SU-DHL-6 (cell line): Measurements from ENCODE around the gene GRIFIN.
"Not testable (repeated sequence)": the region's sequence is repeated elsewhere in the genome, so short reads cannot be mapped to it uniquely, and the experiment has no call there.

ENCODE experiments used
- H2AFZ ChIP-seq: fragments of 200-600 bp; sonication (generic); 2 replicates; pipeline ENCODE4 v1.6.1; 2014; ENCODE audit warnings: low read depth, mild to moderate bottlenecking, moderate library complexity, mixed read lengths, antibody characterized with exemption, low read length; ENCODE audit not compliant: severe bottlenecking
- H3F3A ChIP-seq: fragments of 200-600 bp; shearing (Covaris generic); 2 replicates; pipeline ENCODE4 v1.6.0; 2016; ENCODE audit warnings: antibody characterized with exemption, mild to moderate bottlenecking; ENCODE audit not compliant: insufficient read depth
- H3K27ac ChIP-seq: fragments of 200-600 bp; sonication (generic); 2 replicates; pipeline ENCODE4 v1.5.1; 2016; ENCODE audit warnings: low read depth, mild to moderate bottlenecking, low read length, moderate library complexity, mixed read lengths
- H3K27me3 ChIP-seq: fragments of 200-600 bp; sonication (generic), shearing (Covaris generic); 2 replicates; pipeline ENCODE4 v1.6.0; 2014; ENCODE audit warnings: mild to moderate bottlenecking, low read length
- H3K36me3 ChIP-seq: fragments of 200-600 bp; sonication (generic); 2 replicates; pipeline ENCODE4 v1.6.1; 2014; ENCODE audit warnings: mild to moderate bottlenecking, low read length, mixed read lengths
- H3K4me2 ChIP-seq: fragments of 300-600, 200-600 bp; shearing (Covaris generic), sonication (generic); 2 replicates; pipeline ENCODE4 v1.6.0; 2014; ENCODE audit warnings: low read length, low read depth, mild to moderate bottlenecking; ENCODE audit not compliant: poor library complexity, severe bottlenecking
- H3K4me3 ChIP-seq: fragments of 200-600 bp; sonication (generic); 2 replicates; pipeline ENCODE4 v1.5.1; 2014; ENCODE audit warnings: antibody characterized with exemption, low read length, mild to moderate bottlenecking, mixed read lengths; ENCODE audit not compliant: insufficient read depth, poor library complexity, severe bottlenecking
- H3K79me2 ChIP-seq: fragments of 200-600 bp; sonication (generic); 2 replicates; pipeline ENCODE4 v1.6.1; 2014; ENCODE audit warnings: mild to moderate bottlenecking, low read length, moderate library complexity; ENCODE audit not compliant: insufficient read depth
- H3K9ac ChIP-seq: fragments of 200-600 bp; sonication (generic); 2 replicates; pipeline ENCODE4 v1.7.0; 2014; ENCODE audit warnings: mild to moderate bottlenecking, low read length
- H3K9me2 ChIP-seq: fragments of 200-600 bp; sonication (generic); replicated peaks from 2 replicates; pipeline ENCODE4 v1.6.1; 2014; ENCODE audit warnings: low read length; ENCODE audit not compliant: insufficient read depth
- H3K9me3 ChIP-seq: fragments of 200-600 bp; sonication (generic); 2 replicates; pipeline ENCODE4 v1.6.1; 2014; ENCODE audit warnings: low read length, mixed read lengths; ENCODE audit not compliant: insufficient read depth
- H4K20me1 ChIP-seq: fragments of 200-600 bp; sonication (generic); 2 replicates; pipeline ENCODE4 v1.6.1; 2014; ENCODE audit warnings: low read depth, mild to moderate bottlenecking, antibody characterized with exemption, low read length, moderate library complexity, mixed read lengths
- EZH2phosphoT487 ChIP-seq: fragments of 200-600 bp; sonication (generic), shearing (Covaris generic); conservative IDR thresholded peaks from 2 replicates; pipeline ENCODE4 v1.6.1; 2018; ENCODE audit warnings: mild to moderate bottlenecking, antibody characterized with exemption, low read length, moderate library complexity, mixed read lengths
- TF ChIP-seq, protein P1 (sequence below): fragments of 200-600 bp; sonication (generic); IDR thresholded peaks from one replicate; pipeline ENCODE4 v1.5.1; 2017; ENCODE audit warnings: antibody characterized with exemption, mild to moderate bottlenecking, low read length, moderate library complexity; ENCODE audit not compliant: insufficient read depth, poor library complexity, severe bottlenecking

GRIFIN gene

GRCh38 chr7:2460641-2461040 lies 15.6 kb downstream of the GRIFIN start:
- TF ChIP-seq, protein P1, sequence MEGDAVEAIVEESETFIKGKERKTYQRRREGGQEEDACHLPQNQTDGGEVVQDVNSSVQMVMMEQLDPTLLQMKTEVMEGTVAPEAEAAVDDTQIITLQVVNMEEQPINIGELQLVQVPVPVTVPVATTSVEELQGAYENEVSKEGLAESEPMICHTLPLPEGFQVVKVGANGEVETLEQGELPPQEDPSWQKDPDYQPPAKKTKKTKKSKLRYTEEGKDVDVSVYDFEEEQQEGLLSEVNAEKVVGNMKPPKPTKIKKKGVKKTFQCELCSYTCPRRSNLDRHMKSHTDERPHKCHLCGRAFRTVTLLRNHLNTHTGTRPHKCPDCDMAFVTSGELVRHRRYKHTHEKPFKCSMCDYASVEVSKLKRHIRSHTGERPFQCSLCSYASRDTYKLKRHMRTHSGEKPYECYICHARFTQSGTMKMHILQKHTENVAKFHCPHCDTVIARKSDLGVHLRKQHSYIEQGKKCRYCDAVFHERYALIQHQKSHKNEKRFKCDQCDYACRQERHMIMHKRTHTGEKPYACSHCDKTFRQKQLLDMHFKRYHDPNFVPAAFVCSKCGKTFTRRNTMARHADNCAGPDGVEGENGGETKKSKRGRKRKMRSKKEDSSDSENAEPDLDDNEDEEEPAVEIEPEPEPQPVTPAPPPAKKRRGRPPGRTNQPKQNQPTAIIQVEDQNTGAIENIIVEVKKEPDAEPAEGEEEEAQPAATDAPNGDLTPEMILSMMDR, result no peak
- no peak for TF ChIP-seq EZH2phosphoT487

GRCh38 chr7:2460188-2460587 lies 16.0 kb downstream of the GRIFIN start:
- Histone ChIP-seq H3K27ac (no peak overlapping the region), H4K20me1 (no peaks in the 10 kb centered on the region), H3K4me3 (no peak overlapping the region), H3K27me3 (no peaks in the 10 kb centered on the region), H3K4me2 (no peak overlapping the region), H3K79me2 (no peaks in the 10 kb centered on the region), H3F3A (no peaks in the 10 kb centered on the region), H3K9me3 (no peaks in the 10 kb centered on the region), H3K9me2 (no peaks in the 10 kb centered on the region), H3K9ac (no peak overlapping the region), H3K36me3 (no peaks in the 10 kb centered on the region), H2AFZ (no peak overlapping the region)
- TF ChIP-seq, protein P1, result no peak
- TF ChIP-seq EZH2phosphoT487, result no peak

More at GRCh38 chr7:2460641-2461040, 15.6 kb downstream of the GRIFIN start:
- no peaks in the 10 kb centered on the region for H3K79me2 ChIP-seq
- H3K9me3 ChIP-seq, result no peaks in the 10 kb centered on the region
- H3K27ac ChIP-seq, result no peak overlapping the region
- H3K4me3 ChIP-seq, result no peak overlapping the region
- no peaks in the 10 kb centered on the region for H3F3A ChIP-seq
- H3K36me3 ChIP-seq, result no peaks in the 10 kb centered on the region
- no peak overlapping the region for H3K9ac ChIP-seq
- no peak overlapping the region for H2AFZ ChIP-seq
- no peaks in the 10 kb centered on the region for H4K20me1 ChIP-seq
- no peaks in the 10 kb centered on the region for H3K27me3 ChIP-seq
- H3K4me2 ChIP-seq, result no peak overlapping the region
- no peaks in the 10 kb centered on the region for H3K9me2 ChIP-seq

DNA sequence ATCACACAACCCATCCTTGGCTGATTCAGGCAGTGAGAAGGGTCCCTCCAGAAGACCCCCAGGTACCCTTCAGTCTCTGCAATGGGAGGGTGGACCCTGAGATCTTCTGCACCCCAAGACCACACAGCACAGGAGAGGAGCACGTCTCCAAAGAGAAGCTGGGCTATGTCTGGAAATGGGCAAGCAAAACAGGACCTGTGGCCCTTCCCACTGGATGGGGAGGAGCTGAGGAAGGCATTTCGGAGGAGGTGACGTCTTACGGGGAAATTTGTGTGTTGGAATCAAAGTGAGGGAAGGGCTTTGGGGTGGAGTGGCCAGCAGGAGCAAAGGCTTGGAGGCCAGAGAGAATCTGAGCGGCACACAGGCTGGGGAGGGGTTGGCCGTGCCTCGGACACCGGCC lies 16.5 kb downstream of the GRIFIN start:
- H3K36me3 ChIP-seq, result no peaks in the 10 kb centered on the region
- no peak for TF ChIP-seq EZH2phosphoT487
- TF ChIP-seq, protein P1, result no peak
- no peaks in the 10 kb centered on the region for H3K9me2 ChIP-seq
- H3K27me3 ChIP-seq, result no peaks in the 10 kb centered on the region
- H3K9me3 ChIP-seq, result no peaks in the 10 kb centered on the region
- no peaks in the 10 kb centered on the region for H4K20me1 ChIP-seq
- no peaks in the 10 kb centered on the region for H3K79me2 ChIP-seq
- no peaks in the 10 kb centered on the region for H3F3A ChIP-seq
- no peak overlapping the region for H3K27ac ChIP-seq
- no peak overlapping the region for H3K4me2 ChIP-seq
- no peak overlapping the region for H3K9ac ChIP-seq
- H3K4me3 ChIP-seq, result no peak overlapping the region
- H2AFZ ChIP-seq, result no peak overlapping the region

GRCh38 chr7:2453849-2454248 lies 22.3 kb downstream of the GRIFIN start:
- not testable (repeated sequence) for H3K4me3 ChIP-seq, H2AFZ ChIP-seq, H3K4me2 ChIP-seq, H3K9me2 ChIP-seq, H3K27me3 ChIP-seq, H3F3A ChIP-seq, H3K36me3 ChIP-seq, H4K20me1 ChIP-seq, H3K9ac ChIP-seq, H3K9me3 ChIP-seq, H3K27ac ChIP-seq, H3K79me2 ChIP-seq
